DOHH2 (cell line): ENCODE data around the gene MAGI1.

ENCODE experiments used
- CTCF ChIP-seq: fragments of 200-600 bp; sonication (generic); IDR thresholded peaks from one replicate; pipeline ENCODE4 v1.5.1; 2014; ENCODE audit warnings: antibody characterized with exemption, mild to moderate bottlenecking, low read depth, low read length; ENCODE audit not compliant: poor library complexity, severe bottlenecking
- EZH2phosphoT487 ChIP-seq: fragments of 200-600 bp; sonication (generic); IDR thresholded peaks from 2 replicates; pipeline ENCODE4 v1.6.1; 2017; ENCODE audit warnings: borderline replicate concordance, mild to moderate bottlenecking, antibody characterized with exemption, low read length, moderate library complexity, mixed read lengths

DNA sequence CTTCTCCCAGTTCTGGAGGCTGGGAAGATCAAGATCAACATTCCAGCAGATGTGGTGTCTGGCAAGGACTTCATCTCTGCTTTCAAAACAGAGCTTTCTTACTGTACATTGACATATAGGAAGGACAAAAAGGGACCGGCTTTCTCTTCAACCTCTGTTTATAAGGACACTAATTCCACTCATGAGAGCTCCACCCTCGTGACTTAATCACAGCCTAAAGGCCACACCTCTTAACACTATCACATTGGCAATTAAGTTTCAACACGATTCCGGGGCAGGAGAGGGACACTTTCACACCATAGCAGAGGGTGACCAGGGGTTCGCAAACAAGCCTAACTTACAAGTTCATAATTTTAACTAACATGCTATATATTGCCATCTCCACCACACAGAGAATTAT is 231.5 kb downstream of the MAGI1 start:
- TF ChIP-seq CTCF (no peak), EZH2phosphoT487 (no peak)
